Measurements from ENCODE around the gene ST6GAL2. TPM values are rescaled to one million over a fixed set of nuclear protein-coding genes. Genes with fewer than 3 reads are reported as not detected.

ST6GAL2 gene
- total RNA-seq, 1 experiment from 2014 or later, result not detected

GRCh38 chr2:106798826-106799552 is 87.0 kb downstream of the ST6GAL2 start:
- no peak for TF ChIP-seq EZH2 (IDR thresholded peaks at IDR 0.05; ENCODE audit: low read depth)
- no peak for TF ChIP-seq CTCF (conservative IDR thresholded peaks at IDR 0.05)
- Histone ChIP-seq H3K36me3 (ENCODE audit: low read depth) (no peaks in the 10 kb centered on the region), H3K9me2 (ENCODE audit: insufficient read depth) (no peaks in the 10 kb centered on the region), H3K4me3 (no peak overlapping the region), H3K4me1 (replicated peaks; ENCODE audit: insufficient read depth) (no peaks in the 10 kb centered on the region), H3K9me3 (ENCODE audit: insufficient read depth, low read depth) (no peaks in the 10 kb centered on the region), H4K20me1 (ENCODE audit: insufficient read depth) (no peaks in the 10 kb centered on the region), H3K4me2 (no peak overlapping the region), H3K79me2 (ENCODE audit: low read depth) (no peaks in the 10 kb centered on the region), H3F3A (ENCODE audit: insufficient read depth, low read depth) (no peaks in the 10 kb centered on the region), H3K27ac (no peak overlapping the region), H3K27me3 (ENCODE audit: insufficient read depth, low read depth) (peaks cover 30% of the 10 kb centered on the region), H2AFZ (no peak overlapping the region)
- intact Hi-C loops (cut with micrococcal nuclease; ENCODE audit: unreplicated experiment), result no loop called here
- CTCF ChIA-PET, result no interaction called here
- no peak for DNase-seq
- no TSS peak for BruUV-seq (replicated peaks)
- POLR2A ChIA-PET (ENCODE audit: unreplicated experiment), result no interaction called here

- H3K27me3 ChIP-seq (ENCODE audit: insufficient read depth, low read depth), result peaks cover 21% of the 10 kb centered on the region
- no peaks in the 10 kb centered on the region for H4K20me1 ChIP-seq (ENCODE audit: insufficient read depth)
- H3K9me2 ChIP-seq (ENCODE audit: insufficient read depth), result no peaks in the 10 kb centered on the region
- no peak for TF ChIP-seq EZH2 (IDR thresholded peaks at IDR 0.05; ENCODE audit: low read depth)
- no peak for TF ChIP-seq CTCF (conservative IDR thresholded peaks at IDR 0.05)
- no peaks in the 10 kb centered on the region for H3K4me1 ChIP-seq (replicated peaks; ENCODE audit: insufficient read depth)
- ChIA-PET CTCF (no interaction called here), POLR2A (ENCODE audit: unreplicated experiment) (no interaction called here)
- BruUV-seq (replicated peaks), result no TSS peak
- intact Hi-C loops (cut with micrococcal nuclease; ENCODE audit: unreplicated experiment), result no loop called here
- no peaks in the 10 kb centered on the region for H3K9me3 ChIP-seq (ENCODE audit: insufficient read depth, low read depth)
- no peak overlapping the region for H3K27ac ChIP-seq
- H3F3A ChIP-seq (ENCODE audit: insufficient read depth, low read depth), result no peaks in the 10 kb centered on the region
- no peak for DNase-seq
- no peak overlapping the region for H2AFZ ChIP-seq
- H3K4me2 ChIP-seq, result no peak overlapping the region
- H3K79me2 ChIP-seq (ENCODE audit: low read depth), result no peaks in the 10 kb centered on the region
- no peak overlapping the region for H3K4me3 ChIP-seq
- H3K36me3 ChIP-seq (ENCODE audit: low read depth), result no peaks in the 10 kb centered on the region
Measured at GRCh38 chr2:106797494-106797893, 88.5 kb downstream of the ST6GAL2 start.

- Histone ChIP-seq H4K20me1 (ENCODE audit: insufficient read depth) (no peaks in the 10 kb centered on the region), H3K4me1 (replicated peaks; ENCODE audit: insufficient read depth) (no peaks in the 10 kb centered on the region), H3K4me2 (no peak overlapping the region), H3K9me3 (ENCODE audit: insufficient read depth, low read depth) (no peaks in the 10 kb centered on the region), H3K36me3 (ENCODE audit: low read depth) (no peaks in the 10 kb centered on the region), H3K27me3 (ENCODE audit: insufficient read depth, low read depth) (no peaks in the 10 kb centered on the region; the same call in 1 of the 2 replicates), H3K27ac (no peak overlapping the region), H3K9me2 (ENCODE audit: insufficient read depth) (no peaks in the 10 kb centered on the region), H3K4me3 (no peak overlapping the region), H3F3A (ENCODE audit: insufficient read depth, low read depth) (no peaks in the 10 kb centered on the region), H3K79me2 (ENCODE audit: low read depth) (no peaks in the 10 kb centered on the region), H2AFZ (no peak overlapping the region)
- ChIA-PET POLR2A (ENCODE audit: unreplicated experiment) (no interaction called here), CTCF (no interaction called here)
- BruUV-seq (replicated peaks), result no TSS peak
- DNase-seq, result no peak
- no peak for TF ChIP-seq CTCF (conservative IDR thresholded peaks at IDR 0.05)
- no peak for TF ChIP-seq EZH2 (IDR thresholded peaks at IDR 0.05; ENCODE audit: low read depth)
- intact Hi-C loops (cut with micrococcal nuclease; ENCODE audit: unreplicated experiment), result no loop called here
Measured at GRCh38 chr2:106792671-106793070, 93.3 kb downstream of the ST6GAL2 start.
